GM12875 (cell line): Measurements from ENCODE around the gene SCN2B.
"Not testable (repeated sequence)": the region's sequence is repeated elsewhere in the genome, so short reads cannot be mapped to it uniquely, and the experiment has no call there.

Experiments used
- H3K4me3 ChIP-seq: one replicate; pipeline ENCODE4 v1.5.1; 2011; ENCODE audit warnings: low read depth, low read length, control low read depth
- TF ChIP-seq, protein P1 (sequence below): IDR thresholded peaks from 2 replicates; pipeline ENCODE4 v1.5.1; 2011; ENCODE audit warnings: low read depth, mild to moderate bottlenecking, control low read depth, inconsistent platforms, low read length, moderate library complexity, borderline replicate concordance; ENCODE audit not compliant: insufficient read depth

SCN2B gene

DNA sequence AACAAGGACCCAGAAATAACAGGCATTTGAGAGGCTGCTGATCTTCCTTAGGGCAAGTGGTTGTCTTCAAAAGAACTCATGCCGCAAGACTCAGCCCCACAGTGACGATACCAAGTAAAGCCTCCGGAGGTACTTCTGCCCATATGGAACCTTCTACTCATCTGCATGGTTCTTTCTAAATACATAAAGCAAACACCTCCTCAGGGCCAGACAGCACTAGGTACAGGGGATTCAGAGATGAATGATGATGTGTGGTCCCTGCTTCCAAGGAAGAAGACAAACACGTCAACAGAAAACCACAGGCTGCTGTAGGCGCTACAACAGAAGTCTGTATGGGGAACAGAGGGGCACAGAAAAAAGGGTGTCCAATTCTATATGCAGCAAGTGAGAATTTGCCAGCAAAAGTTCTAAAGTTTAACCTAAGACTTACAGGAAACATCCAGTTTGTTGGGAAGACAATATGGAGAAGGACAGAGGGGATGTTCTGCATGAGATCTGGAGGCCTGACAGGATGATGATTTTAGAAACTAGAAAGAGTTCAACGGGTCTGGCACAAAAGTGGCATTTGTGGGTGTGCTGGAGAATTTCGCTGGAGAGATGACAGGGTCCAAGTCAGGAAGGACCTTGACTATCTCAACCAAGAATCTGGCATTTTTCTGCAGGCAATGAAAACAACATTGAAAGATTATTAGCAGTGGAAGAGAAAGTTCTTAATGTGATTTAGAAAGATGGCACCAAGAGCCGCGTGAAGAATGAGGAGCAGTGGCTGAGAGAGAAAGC is 24.7 kb upstream of the SCN2B start:
- H3K4me3 ChIP-seq, result no peak overlapping the region
- TF ChIP-seq, protein P1, sequence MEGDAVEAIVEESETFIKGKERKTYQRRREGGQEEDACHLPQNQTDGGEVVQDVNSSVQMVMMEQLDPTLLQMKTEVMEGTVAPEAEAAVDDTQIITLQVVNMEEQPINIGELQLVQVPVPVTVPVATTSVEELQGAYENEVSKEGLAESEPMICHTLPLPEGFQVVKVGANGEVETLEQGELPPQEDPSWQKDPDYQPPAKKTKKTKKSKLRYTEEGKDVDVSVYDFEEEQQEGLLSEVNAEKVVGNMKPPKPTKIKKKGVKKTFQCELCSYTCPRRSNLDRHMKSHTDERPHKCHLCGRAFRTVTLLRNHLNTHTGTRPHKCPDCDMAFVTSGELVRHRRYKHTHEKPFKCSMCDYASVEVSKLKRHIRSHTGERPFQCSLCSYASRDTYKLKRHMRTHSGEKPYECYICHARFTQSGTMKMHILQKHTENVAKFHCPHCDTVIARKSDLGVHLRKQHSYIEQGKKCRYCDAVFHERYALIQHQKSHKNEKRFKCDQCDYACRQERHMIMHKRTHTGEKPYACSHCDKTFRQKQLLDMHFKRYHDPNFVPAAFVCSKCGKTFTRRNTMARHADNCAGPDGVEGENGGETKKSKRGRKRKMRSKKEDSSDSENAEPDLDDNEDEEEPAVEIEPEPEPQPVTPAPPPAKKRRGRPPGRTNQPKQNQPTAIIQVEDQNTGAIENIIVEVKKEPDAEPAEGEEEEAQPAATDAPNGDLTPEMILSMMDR, result no peak

DNA sequence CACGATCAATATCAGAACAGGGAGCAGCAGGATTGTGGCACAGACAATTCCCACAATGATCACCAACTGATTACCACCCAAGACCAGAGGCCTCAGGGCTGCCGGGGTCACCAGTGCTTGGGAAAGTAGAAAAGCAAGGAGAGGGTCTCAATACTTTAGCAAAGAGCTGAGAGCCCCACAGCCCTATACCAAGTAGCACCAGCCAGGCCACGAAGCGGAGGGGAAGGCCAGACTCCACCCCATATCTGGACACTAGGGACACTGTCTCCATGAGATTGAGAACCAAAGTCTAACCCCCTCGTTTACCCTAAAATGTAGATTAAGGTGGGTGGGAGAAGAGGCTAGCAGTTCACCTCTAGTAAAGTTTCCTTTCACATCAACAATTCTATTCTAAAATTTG is 24.1 kb upstream of the SCN2B start:
- TF ChIP-seq, protein P1, result no peak
- no peak overlapping the region for H3K4me3 ChIP-seq

DNA sequence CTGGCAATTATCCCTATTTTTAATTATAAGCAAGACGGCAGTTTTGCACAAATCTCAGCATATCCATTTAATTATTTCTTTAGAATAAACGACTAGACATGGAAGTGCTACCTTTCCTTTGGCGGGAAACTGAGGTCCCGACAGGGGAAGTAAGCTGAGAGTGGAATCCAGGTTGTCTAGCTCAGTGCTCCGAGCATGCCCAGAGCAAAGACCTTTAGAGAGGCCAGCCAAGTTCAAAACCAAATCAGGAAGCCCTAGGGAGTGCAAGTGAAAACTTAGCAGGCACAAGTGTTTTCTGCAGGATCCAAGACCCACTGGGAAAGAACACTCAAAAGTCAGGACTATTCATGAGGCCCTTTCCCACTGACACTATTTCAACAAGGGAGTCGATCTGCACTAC is 22.7 kb upstream of the SCN2B start:
- no peak overlapping the region for H3K4me3 ChIP-seq
- TF ChIP-seq, protein P1, result no peak

DNA sequence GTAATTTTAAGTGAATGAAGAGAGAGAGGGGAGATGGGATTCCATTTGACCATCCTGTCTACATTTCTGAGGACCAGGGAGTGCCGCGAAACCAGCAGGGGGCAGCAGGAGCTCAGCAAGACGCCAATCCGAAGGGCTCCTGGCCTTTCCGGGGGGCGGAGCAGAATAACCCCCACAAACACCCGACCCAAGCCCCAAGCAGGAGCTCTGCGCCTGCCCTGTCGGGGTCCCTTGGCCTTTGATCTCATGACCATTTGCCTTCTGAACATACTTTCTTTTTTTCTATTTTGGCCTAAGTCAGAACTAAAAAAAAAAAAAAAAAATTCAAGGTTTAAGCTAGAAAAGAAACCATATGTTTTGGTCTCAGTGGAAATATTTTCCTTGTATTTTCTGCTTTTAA is 21.9 kb upstream of the SCN2B start:
- no peak overlapping the region for H3K4me3 ChIP-seq
- TF ChIP-seq, protein P1, result peak; percentile 93

DNA sequence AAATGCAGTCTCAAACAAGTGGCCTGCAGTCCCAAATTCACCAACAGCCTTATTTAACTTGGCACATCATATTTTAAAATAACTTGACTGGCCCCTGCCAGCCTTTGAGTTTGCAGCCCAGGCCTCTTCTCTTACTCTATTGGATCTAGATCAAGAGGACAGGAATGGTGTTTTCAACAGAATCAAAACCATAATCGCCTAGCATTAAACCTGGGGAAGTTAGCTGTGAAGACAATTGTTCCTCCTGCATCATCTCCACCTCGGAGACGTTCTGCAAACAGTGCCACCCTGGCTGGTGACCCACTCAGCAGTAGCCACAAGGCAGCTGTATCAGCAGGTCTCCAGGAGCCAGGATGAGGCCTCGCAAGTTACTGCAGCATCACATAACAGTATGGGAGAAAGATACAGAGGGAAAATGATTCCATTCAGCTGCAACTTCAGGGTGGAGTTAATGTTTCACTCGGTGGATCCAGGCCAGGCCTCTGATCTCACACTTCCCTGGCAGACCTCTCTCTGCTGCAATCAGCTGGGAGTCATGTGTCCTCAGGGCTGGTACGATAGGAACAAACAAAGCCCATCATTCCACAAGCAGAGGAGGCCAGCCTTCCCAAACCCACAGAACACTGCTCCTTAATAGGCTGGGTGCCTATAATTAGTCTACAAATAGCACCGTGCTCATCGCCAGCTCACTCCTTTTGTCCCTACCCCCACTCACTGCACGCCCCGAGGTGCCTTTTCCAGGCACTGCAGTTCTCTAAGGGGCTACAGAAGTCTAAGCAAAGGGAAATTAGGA is 18.6 kb upstream of the SCN2B start:
- no peak overlapping the region for H3K4me3 ChIP-seq
- TF ChIP-seq, protein P1, result no peak

DNA sequence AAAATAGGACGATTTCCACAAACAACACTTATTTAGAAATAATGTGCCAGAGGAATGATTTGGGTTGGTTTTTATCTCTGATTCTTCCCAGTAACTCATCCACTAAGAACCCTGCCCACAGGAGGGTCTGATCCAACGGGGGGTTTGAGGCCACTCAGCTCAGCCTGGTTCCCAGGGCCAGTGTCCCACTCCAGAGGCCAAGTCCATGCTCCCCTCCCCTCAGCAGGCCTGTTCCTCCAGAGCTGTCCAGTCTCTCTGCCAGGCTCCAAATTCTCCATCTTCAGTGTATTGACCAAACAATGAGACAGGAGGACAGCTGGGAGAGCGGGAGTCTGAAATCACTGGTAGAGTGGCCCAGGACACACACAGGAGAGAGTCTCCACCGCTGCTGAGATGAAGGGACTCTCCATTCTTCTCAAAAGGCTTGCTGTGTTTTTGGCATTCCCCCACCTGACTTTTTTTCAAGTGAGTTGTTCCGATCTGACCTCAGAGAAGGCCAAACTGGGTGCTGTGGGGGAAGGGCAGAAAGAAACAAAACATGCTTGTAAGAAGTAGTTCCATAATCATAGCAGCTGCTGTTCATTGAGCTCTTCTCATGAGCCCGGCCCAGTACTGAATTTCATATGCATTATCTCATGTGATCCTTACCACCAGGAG is 17.6 kb upstream of the SCN2B start:
- TF ChIP-seq, protein P1, result no peak
- H3K4me3 ChIP-seq, result no peak overlapping the region

DNA sequence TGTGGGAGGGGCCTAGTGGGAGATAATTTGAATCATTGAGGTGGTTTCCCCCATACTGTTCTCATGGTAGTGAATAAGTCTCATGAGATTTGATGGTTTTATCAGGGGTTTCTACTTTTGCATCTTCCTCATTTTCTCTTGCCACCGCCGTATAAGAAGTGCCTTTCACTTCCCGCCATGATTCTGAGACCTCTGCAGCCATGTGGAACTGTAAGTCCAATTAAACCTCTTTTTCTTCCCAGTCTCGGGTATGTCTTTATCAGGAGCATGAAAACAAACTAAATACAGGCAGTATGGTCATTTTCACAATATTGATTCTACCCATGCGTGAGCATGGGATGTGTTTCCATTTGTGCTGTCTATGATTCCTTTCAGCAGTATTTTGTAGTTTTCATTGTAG is 16.4 kb upstream of the SCN2B start:
- H3K4me3 ChIP-seq, result not testable (repeated sequence)

DNA sequence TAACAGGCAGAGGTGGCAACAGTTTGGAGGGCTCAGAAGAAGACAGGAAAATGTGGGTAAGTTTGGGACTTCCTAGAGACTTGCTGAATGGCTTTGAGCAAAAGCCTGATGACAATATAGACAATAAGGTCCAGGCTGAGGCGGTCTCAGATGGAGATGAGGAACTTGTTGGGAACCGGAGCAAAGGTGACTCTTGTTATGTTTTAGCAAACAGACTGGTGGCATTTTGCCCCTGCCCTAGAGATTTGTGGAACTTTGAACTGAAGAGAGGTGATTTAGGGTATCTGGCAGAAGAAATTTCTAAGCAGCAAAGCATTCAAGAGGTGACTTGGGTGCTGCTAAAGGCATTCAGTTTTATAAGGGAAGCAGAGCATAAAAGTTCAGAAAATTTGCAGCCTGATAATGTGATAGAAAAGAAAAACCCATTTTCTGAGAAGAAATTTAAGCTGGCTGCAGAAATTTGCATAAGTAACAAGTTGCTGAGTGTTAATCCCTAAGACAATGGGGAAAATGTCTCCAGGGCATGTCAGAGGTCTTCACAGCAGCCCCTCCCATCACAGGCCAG is 14.6 kb upstream of the SCN2B start:
- H3K4me3 ChIP-seq, result not testable (repeated sequence)
